HL-60/S4 (cell line): Measurements from ENCODE around the gene CKB.

Experiments used
- in situ Hi-C: fragments of 300-500 bp; cut with MboI; formaldehyde crosslinking; loops from 2 replicates; pipeline ENCODE4 v1.14.3; 2022; ENCODE audit warnings: low sequenced_read_pairs

The CKB gene

GRCh38 chr14:103540821-103541708, 18.4 kb upstream of the CKB start:
- in situ Hi-C loops: loop anchor here (25.0 kb wide), 1 partner anchor 454 kb away; the partner anchor contains the start of genes EXOC3L4 and LBHD2

GRCh38 chr14:103539056-103539825, 16.6 kb upstream of the CKB start:
- in situ Hi-C loops: loop anchor here (25.0 kb wide), 1 partner anchor 452 kb away; the partner anchor contains the start of genes EXOC3L4 and LBHD2

GRCh38 chr14:103538291-103539055, 15.8 kb upstream of the CKB start:
- in situ Hi-C loops: loop anchor here (25.0 kb wide), 1 partner anchor 451 kb away; the partner anchor contains the start of genes EXOC3L4 and LBHD2

- in situ Hi-C loops: loop anchor here (25.0 kb wide), 1 partner anchor 450 kb away; the partner anchor contains the start of genes EXOC3L4 and LBHD2
Observed at GRCh38 chr14:103537175-103537990, 14.8 kb upstream of the CKB start.

GRCh38 chr14:103536693-103537092, 14.1 kb upstream of the CKB start:
- in situ Hi-C loops: loop anchor here (25.0 kb wide), 1 partner anchor 449 kb away; the partner anchor contains the start of genes EXOC3L4 and LBHD2

- in situ Hi-C loops: loop anchor here (25.0 kb wide), 1 partner anchor 449 kb away; the partner anchor contains the start of genes EXOC3L4 and LBHD2
Observed at GRCh38 chr14:103535891-103536565, 13.4 kb upstream of the CKB start.

DNA sequence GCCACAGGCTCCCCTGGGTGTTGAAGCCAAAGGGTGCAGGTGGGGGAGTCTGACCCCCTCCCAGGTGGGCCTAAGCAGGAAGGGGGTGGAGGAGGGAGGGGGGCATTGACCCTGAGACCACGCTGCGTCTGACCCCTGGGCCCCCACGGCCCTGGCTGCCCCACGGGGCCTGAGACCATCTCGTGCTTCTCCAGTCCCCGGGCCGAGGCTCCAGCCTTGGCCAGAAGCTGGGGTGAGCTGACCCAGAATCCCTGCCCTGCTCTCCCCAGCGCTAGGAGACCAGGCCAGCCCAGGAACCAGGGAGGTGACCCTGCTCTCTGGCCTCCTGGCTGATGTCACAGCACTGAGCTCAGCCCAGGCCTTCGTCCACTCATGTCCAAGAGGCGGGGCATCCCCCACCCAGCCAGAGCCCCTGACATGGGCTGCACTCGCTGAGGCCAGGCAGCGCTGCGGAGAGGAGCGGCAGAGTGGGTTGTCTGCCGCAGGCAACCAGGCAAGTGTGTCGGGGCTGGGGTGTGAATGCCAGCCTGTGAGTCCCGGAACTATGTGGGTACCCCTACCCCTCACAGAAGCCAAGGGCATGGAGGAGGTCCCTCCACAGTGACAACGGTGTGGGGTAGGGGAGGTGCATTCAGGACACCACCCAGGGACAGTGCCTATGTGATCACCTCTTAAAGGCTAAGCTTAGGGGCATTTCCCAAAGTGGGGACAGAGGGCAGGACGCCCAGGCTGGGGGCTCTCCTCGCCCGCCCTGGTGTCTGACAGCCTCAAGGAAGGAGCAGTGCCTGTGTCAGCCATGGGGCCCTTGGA, 12.7 kb upstream of the CKB start:
- in situ Hi-C loops: loop anchor here (25.0 kb wide), 1 partner anchor 448 kb away; the partner anchor contains the start of genes EXOC3L4 and LBHD2

DNA sequence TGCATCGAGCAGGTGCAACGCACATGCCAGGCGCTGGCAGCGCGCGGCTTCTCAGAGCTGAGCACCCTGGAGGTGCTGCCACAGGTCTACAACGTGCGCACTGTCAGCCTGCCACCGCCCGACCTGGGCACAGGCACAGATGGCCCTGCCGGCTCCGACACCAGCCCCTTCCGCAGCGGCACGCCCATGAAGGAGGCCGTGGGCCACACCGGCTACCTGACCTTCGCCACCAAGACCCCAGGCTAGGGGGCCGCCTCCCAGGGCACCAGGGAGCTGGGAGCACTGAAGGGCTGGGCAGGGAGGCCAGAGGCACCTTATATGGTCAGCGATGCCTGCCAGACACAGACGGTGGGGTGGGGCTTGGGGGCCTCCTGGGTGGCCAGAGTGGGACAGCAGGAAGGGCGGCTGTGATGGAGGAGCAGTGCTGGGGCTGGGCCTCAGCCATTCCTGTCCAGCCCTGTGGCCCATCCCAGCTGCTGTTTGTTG, 12.0 kb upstream of the CKB start:
- in situ Hi-C loops: loop anchor here (25.0 kb wide), 1 partner anchor 447 kb away; the partner anchor contains the start of genes EXOC3L4 and LBHD2

GRCh38 chr14:103533999-103534575, 11.5 kb upstream of the CKB start:
- in situ Hi-C loops: loop anchor here (25.0 kb wide), 1 partner anchor 447 kb away; the partner anchor contains the start of genes EXOC3L4 and LBHD2

- in situ Hi-C loops: loop anchor here (25.0 kb wide), 1 partner anchor 446 kb away; the partner anchor contains the start of genes EXOC3L4 and LBHD2
Observed at GRCh38 chr14:103533137-103533998, 10.7 kb upstream of the CKB start.

DNA sequence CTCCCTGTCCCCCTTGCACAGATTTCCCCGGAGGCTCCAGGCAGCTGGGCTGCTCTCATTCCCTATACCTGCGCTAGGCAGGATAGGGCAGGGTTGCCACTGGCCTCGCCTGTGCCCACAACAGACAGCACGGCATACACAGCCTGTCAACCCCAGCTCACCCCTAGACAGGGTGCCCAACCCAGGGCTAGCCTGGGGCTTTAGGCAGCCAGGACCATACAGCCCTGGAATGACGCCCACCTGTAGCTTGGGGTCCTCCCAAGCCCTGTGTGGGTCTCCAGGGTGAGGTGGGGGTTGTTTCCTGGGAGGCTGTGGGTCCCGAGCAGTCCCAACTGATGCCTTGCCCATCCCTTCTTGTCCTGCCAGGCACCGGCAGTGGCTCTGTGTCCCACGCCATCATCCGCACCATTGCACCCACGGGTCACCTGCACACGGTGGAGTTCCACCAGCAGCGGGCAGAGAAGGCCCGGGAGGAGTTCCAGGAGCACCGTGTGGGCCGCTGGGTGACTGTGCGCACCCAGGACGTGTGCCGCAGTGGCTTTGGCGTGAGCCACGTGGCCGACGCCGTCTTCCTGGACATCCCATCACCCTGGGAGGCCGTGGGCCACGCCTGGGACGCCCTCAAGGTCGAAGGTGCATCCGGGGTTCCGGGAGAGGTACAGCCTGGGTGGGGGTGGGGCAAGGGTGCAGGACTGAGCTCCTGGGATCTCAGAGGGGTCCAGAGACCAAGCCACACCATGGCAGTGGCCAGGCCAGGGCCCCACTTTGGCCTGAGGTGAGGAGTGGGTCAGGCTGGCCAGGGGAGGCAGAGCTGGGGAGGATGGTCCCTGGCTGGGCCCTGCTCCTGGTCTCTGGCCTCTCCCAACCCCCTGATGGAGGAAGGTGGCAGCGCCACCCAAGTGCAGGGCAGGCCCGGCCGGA, 9.8 kb upstream of the CKB start:
- in situ Hi-C loops: loop anchor here (25.0 kb wide), 1 partner anchor 445 kb away; the partner anchor contains the start of genes EXOC3L4 and LBHD2

- in situ Hi-C loops: loop anchor here (25.0 kb wide), 1 partner anchor 444 kb away; the partner anchor contains the start of genes EXOC3L4 and LBHD2
Observed at GRCh38 chr14:103531421-103532215, 9.0 kb upstream of the CKB start.

DNA sequence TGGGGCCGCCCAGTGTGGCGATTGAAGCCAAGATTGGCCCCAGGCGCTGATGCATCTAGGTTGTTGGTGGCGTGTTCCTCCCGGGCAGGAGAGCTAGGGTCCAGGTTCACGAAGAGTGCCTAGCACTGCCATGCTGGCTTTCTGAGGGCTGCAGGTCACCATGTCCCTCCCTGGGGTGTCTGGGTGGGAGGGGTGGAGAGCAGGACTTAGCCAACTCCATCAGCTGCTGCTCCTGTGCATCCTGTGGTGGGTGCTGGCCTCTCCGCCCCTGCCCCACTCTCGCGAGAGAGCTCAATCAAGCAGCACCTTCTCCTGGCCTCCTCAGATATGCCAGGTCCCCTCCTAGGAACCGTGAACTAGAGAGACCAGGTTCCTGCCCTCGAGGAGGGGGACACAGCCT, 8.2 kb upstream of the CKB start:
- in situ Hi-C loops: loop anchor here (25.0 kb wide), 1 partner anchor 444 kb away; the partner anchor contains the start of genes EXOC3L4 and LBHD2

GRCh38 chr14:103530390-103530789, 7.8 kb upstream of the CKB start:
- in situ Hi-C loops: loop anchor here (25.0 kb wide), 1 partner anchor 443 kb away; the partner anchor contains the start of genes EXOC3L4 and LBHD2
